Measurements from ENCODE around the gene IGSF11. TPM values are rescaled to one million over a fixed set of nuclear protein-coding genes. Genes with fewer than 3 reads are reported as not detected.

The IGSF11 gene
- total and polyA plus RNA-seq, 4 donors: 0.02 to 0.17 TPM; not detected in 2

DNA sequence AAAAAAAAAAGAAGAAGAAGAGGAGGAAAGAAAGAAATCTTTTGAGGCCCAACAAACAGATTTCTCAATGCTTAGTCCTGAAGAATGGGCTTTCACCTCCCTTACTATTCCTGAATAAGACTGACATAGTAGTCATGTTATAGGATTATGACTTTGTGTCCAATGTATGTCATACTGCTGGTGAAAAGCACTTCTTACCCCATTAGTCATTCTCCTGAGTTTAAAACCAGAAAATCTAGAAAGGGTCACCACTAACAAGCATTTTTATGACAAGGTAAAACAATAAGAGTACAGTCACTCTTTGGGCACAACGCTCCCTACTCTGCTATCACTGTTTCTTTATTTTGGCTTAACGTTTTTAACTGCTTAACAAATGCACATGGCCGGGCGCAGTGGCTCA, 88.2 kb downstream of the IGSF11 start:
- no peak overlapping the region for H3K27ac ChIP-seq (ENCODE audit: low read depth in 1 of 2, low read length in 2 of 2)
- no peaks in the 10 kb centered on the region for H3K4me1 ChIP-seq (ENCODE audit: control insufficient read depth in 4 of 4, insufficient read depth in 4 of 4, low read length in 3 of 4)
- peaks cover 0 to 4% (median 0%) of the 10 kb centered on the region in 4 donors for H3K27me3 ChIP-seq (ENCODE audit: control insufficient read depth in 4 of 4, insufficient read depth in 4 of 4, low read length in 3 of 4)
- H3K9me3 ChIP-seq (ENCODE audit: control insufficient read depth in 4 of 4, low read length in 3 of 4): no peaks in the 10 kb centered on the region
- 79% methylated on average over 4 of the region's 4 CpGs for WGBS
- TF ChIP-seq ZBTB33 (IDR thresholded peaks at IDR 0.05) (no peak), GABPA (IDR thresholded peaks at IDR 0.05 in 1 of 2, conservative IDR thresholded peaks at IDR 0.05 in 1 of 2) (no peak), FOXA2 (IDR thresholded peaks at IDR 0.05) (no peak), TAF1 (conservative IDR thresholded peaks at IDR 0.05) (no peak)
- TF ChIP-seq, protein P1, sequence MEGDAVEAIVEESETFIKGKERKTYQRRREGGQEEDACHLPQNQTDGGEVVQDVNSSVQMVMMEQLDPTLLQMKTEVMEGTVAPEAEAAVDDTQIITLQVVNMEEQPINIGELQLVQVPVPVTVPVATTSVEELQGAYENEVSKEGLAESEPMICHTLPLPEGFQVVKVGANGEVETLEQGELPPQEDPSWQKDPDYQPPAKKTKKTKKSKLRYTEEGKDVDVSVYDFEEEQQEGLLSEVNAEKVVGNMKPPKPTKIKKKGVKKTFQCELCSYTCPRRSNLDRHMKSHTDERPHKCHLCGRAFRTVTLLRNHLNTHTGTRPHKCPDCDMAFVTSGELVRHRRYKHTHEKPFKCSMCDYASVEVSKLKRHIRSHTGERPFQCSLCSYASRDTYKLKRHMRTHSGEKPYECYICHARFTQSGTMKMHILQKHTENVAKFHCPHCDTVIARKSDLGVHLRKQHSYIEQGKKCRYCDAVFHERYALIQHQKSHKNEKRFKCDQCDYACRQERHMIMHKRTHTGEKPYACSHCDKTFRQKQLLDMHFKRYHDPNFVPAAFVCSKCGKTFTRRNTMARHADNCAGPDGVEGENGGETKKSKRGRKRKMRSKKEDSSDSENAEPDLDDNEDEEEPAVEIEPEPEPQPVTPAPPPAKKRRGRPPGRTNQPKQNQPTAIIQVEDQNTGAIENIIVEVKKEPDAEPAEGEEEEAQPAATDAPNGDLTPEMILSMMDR (IDR thresholded peaks at IDR 0.05; ENCODE audit: low read depth, low read length, missing input control): no peak
- TF ChIP-seq, protein P2, sequence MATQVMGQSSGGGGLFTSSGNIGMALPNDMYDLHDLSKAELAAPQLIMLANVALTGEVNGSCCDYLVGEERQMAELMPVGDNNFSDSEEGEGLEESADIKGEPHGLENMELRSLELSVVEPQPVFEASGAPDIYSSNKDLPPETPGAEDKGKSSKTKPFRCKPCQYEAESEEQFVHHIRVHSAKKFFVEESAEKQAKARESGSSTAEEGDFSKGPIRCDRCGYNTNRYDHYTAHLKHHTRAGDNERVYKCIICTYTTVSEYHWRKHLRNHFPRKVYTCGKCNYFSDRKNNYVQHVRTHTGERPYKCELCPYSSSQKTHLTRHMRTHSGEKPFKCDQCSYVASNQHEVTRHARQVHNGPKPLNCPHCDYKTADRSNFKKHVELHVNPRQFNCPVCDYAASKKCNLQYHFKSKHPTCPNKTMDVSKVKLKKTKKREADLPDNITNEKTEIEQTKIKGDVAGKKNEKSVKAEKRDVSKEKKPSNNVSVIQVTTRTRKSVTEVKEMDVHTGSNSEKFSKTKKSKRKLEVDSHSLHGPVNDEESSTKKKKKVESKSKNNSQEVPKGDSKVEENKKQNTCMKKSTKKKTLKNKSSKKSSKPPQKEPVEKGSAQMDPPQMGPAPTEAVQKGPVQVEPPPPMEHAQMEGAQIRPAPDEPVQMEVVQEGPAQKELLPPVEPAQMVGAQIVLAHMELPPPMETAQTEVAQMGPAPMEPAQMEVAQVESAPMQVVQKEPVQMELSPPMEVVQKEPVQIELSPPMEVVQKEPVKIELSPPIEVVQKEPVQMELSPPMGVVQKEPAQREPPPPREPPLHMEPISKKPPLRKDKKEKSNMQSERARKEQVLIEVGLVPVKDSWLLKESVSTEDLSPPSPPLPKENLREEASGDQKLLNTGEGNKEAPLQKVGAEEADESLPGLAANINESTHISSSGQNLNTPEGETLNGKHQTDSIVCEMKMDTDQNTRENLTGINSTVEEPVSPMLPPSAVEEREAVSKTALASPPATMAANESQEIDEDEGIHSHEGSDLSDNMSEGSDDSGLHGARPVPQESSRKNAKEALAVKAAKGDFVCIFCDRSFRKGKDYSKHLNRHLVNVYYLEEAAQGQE (IDR thresholded peaks at IDR 0.05): no peak
- no peak overlapping the region for H3K9ac ChIP-seq (ENCODE audit: low read depth in 1 of 2, low read length in 2 of 2)
- no peak overlapping the region for H3K4me3 ChIP-seq (ENCODE audit: low read depth in 1 of 3, low read length in 3 of 3)
- H3K36me3 ChIP-seq (ENCODE audit: control insufficient read depth in 4 of 4, insufficient read depth in 3 of 4, low read depth in 1 of 4, low read length in 3 of 4): no peaks in the 10 kb centered on the region
- no peak for DNase-seq (ENCODE audit: low spot score)

DNA sequence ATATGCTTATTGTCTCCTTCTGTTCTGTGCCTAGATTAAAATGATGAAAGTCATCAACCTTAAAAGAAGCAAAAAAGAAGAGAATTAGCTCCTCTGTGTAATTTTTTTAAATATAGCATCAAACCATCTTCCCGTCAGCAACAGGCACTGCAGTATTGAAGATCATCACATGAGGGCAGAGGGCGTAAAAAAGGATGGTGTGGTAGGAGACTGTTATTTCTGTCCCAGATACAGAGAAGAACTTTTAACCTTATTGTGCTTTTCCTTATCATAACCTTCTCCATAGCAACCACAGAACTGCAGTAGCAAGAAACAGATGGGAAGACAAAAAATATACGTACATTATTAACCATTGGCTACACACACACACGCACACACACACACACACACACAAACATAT, 88.8 kb downstream of the IGSF11 start:
- Histone ChIP-seq H3K27me3 (ENCODE audit: control insufficient read depth in 4 of 4, insufficient read depth in 4 of 4, low read length in 3 of 4) (peaks cover 0 to 4% (median 0%) of the 10 kb centered on the region in 4 donors), H3K4me1 (ENCODE audit: control insufficient read depth in 4 of 4, insufficient read depth in 4 of 4, low read length in 3 of 4) (no peaks in the 10 kb centered on the region), H3K27ac (ENCODE audit: low read depth in 1 of 2, low read length in 2 of 2) (no peak overlapping the region), H3K36me3 (ENCODE audit: control insufficient read depth in 4 of 4, insufficient read depth in 3 of 4, low read depth in 1 of 4, low read length in 3 of 4) (no peaks in the 10 kb centered on the region), H3K4me3 (ENCODE audit: low read depth in 1 of 3, low read length in 3 of 3) (no peak overlapping the region), H3K9me3 (ENCODE audit: control insufficient read depth in 4 of 4, low read length in 3 of 4) (no peaks in the 10 kb centered on the region), H3K9ac (ENCODE audit: low read depth in 1 of 2, low read length in 2 of 2) (no peak overlapping the region)
- 76% methylated on average over 4 of the region's 4 CpGs for WGBS
- no peak for DNase-seq (ENCODE audit: low spot score)
- no peak for TF ChIP-seq FOXA2 (IDR thresholded peaks at IDR 0.05)
- TF ChIP-seq SP1 (IDR thresholded peaks at IDR 0.05): no peak
- TF ChIP-seq, protein P3, sequence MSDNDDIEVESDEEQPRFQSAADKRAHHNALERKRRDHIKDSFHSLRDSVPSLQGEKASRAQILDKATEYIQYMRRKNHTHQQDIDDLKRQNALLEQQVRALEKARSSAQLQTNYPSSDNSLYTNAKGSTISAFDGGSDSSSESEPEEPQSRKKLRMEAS (IDR thresholded peaks at IDR 0.05): no peak
- no peak for TF ChIP-seq NR2F2 (IDR thresholded peaks at IDR 0.05)
- no peak for TF ChIP-seq FOXA1 (IDR thresholded peaks at IDR 0.05)
- TF ChIP-seq, protein P2 (IDR thresholded peaks at IDR 0.05): no peak
- TF ChIP-seq HNF4G (IDR thresholded peaks at IDR 0.05): no peak
- TF ChIP-seq, protein P4, sequence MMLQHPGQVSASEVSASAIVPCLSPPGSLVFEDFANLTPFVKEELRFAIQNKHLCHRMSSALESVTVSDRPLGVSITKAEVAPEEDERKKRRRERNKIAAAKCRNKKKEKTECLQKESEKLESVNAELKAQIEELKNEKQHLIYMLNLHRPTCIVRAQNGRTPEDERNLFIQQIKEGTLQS (IDR thresholded peaks at IDR 0.05): no peak
- TF ChIP-seq, protein P1 (IDR thresholded peaks at IDR 0.05; ENCODE audit: low read depth, low read length, missing input control): no peak
- no peak for TF ChIP-seq EGR1 (IDR thresholded peaks at IDR 0.05; ENCODE audit: low read depth in 2 of 2)
- TF ChIP-seq ZBTB33 (IDR thresholded peaks at IDR 0.05): no peak
- TF ChIP-seq RAD21 (IDR thresholded peaks at IDR 0.05): no peak
- TF ChIP-seq YY1 (IDR thresholded peaks at IDR 0.05): no peak
- no peak for TF ChIP-seq GABPA (IDR thresholded peaks at IDR 0.05 in 1 of 2, conservative IDR thresholded peaks at IDR 0.05 in 1 of 2)
